ENCODE data around the gene BCAP29. TPM values are rescaled to one million over a fixed set of nuclear protein-coding genes. Genes with fewer than 3 reads are reported as not detected.
"Not testable (repeated sequence)": the region's sequence is repeated elsewhere in the genome, so short reads cannot be mapped to it uniquely, and the experiment has no call there.

The BCAP29 gene, protein sequence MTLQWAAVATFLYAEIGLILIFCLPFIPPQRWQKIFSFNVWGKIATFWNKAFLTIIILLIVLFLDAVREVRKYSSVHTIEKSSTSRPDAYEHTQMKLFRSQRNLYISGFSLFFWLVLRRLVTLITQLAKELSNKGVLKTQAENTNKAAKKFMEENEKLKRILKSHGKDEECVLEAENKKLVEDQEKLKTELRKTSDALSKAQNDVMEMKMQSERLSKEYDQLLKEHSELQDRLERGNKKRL
- 43.1 and 52.2 TPM in 2 replicates for total RNA-seq

DNA sequence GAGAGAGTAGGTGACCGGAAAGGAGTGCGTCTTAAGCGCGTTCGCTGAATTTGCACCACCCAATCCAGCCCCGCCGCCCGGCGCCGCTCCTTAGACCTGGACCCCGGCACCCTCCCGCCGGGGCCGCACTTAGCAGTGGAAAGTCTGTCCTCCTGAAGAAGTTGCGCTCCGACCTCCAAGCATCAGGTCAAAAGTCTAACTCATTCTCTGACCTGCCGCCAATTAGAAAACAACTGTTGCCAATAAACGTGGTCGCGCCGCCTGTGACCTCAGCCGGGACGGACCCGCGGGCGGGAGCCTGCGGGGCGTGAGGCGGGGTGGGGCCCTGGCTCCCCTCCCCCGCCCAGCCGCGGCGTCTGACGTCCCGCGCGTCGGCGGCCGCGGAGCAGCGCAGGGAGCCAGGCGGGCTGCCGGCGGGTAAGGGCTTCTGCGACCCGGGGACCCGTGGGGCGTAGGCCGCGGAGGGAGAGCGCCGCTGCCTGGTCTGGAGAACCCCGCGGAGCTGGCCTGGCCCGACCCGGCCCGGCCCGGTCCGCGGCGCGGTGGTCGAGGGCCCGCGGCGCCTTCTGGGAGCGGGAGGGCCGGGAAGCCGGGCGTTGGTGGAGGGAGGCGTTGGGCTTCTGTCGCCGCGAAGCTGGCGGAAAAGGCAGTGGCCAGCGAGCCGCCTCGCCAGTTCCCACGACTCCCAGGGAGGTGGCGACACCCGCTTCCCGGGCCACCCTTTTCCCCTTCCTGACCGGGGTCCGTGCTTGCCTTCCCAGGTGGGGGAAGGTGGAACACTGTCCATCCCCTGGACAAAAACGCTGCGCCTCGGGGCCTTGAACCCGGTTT, at the start of gene BCAP29:
Gene BCAP29, plus strand, starts transcription at position 362 of the 831 bp plus-strand sequence. CDS start 527 bp downstream, outside the sequence.
- H3K27ac ChIP-seq (ENCODE audit: low read depth, low read length) = peak within 1 kb of the TSS; percentile 84
- H3K27me3 ChIP-seq (ENCODE audit: insufficient read depth, low read length) = no peaks in the 10 kb centered on the region
- H3K4me2 ChIP-seq (ENCODE audit: insufficient read depth, low read length) = peak within 1 kb of the TSS; percentile 92
- peak within 1 kb of the TSS; percentile 94 for H2AFZ ChIP-seq (ENCODE audit: low read length)
- TF ChIP-seq, protein P1, sequence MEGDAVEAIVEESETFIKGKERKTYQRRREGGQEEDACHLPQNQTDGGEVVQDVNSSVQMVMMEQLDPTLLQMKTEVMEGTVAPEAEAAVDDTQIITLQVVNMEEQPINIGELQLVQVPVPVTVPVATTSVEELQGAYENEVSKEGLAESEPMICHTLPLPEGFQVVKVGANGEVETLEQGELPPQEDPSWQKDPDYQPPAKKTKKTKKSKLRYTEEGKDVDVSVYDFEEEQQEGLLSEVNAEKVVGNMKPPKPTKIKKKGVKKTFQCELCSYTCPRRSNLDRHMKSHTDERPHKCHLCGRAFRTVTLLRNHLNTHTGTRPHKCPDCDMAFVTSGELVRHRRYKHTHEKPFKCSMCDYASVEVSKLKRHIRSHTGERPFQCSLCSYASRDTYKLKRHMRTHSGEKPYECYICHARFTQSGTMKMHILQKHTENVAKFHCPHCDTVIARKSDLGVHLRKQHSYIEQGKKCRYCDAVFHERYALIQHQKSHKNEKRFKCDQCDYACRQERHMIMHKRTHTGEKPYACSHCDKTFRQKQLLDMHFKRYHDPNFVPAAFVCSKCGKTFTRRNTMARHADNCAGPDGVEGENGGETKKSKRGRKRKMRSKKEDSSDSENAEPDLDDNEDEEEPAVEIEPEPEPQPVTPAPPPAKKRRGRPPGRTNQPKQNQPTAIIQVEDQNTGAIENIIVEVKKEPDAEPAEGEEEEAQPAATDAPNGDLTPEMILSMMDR (IDR thresholded peaks at IDR 0.05; ENCODE audit: extremely low read depth, low read depth, low read length) = no peak
- H3K79me2 ChIP-seq (ENCODE audit: insufficient read depth, low read length) = peaks cover 46% of the 10 kb centered on the region
- H3K4me3 ChIP-seq (ENCODE audit: insufficient read depth, low read length) = peak within 1 kb of the TSS; percentile 95
- peak; percentile 93 for DNase-seq (ENCODE audit: insufficient read length, low spot score, missing footprints)
- H3K36me3 ChIP-seq (ENCODE audit: insufficient read depth, low read length) = peaks cover 13% of the 10 kb centered on the region
- no peaks in the 10 kb centered on the region for H3K9me3 ChIP-seq (ENCODE audit: low read depth, low read length)
- peaks cover 27% of the 10 kb centered on the region for H3K4me1 ChIP-seq (ENCODE audit: insufficient read depth, low read length)
- no peaks in the 10 kb centered on the region for H4K20me1 ChIP-seq (ENCODE audit: insufficient read depth, low read length)

DNA sequence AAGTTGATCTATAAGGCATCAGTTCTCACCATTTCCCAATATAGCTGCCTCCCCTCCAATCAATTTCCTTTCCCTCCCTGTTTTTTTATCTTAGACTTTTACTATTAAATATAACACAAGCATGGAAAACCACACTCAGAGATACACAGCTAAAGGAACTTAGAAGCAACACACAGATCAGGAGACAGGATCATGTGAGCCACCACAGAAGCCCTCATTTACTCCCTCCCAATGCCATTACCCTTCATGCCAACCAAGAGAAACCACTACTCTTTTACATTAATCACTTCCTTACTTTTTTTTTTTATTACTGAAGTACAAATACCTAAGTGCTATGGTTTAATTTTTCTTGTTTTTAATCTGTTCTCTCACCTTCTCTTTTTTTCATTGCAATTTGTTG, 49.3 kb upstream of the BCAP29 start:
- Histone ChIP-seq H4K20me1 (ENCODE audit: insufficient read depth, low read length) (peaks cover 2% of the 10 kb centered on the region), H3K27ac (ENCODE audit: low read depth, low read length) (no peak overlapping the region), H3K4me3 (ENCODE audit: insufficient read depth, low read length) (no peak overlapping the region), H3K36me3 (ENCODE audit: insufficient read depth, low read length) (no peaks in the 10 kb centered on the region), H3K27me3 (ENCODE audit: insufficient read depth, low read length) (no peaks in the 10 kb centered on the region), H3K4me2 (ENCODE audit: insufficient read depth, low read length) (no peak overlapping the region), H2AFZ (ENCODE audit: low read length) (no peak overlapping the region), H3K79me2 (ENCODE audit: insufficient read depth, low read length) (peaks cover 5% of the 10 kb centered on the region), H3K9me3 (ENCODE audit: low read depth, low read length) (no peaks in the 10 kb centered on the region), H3K4me1 (ENCODE audit: insufficient read depth, low read length) (peaks cover 7% of the 10 kb centered on the region)
- TF ChIP-seq, protein P1 (IDR thresholded peaks at IDR 0.05; ENCODE audit: extremely low read depth, low read depth, low read length) = no peak
- no peak for DNase-seq (ENCODE audit: insufficient read length, low spot score, missing footprints)

DNA sequence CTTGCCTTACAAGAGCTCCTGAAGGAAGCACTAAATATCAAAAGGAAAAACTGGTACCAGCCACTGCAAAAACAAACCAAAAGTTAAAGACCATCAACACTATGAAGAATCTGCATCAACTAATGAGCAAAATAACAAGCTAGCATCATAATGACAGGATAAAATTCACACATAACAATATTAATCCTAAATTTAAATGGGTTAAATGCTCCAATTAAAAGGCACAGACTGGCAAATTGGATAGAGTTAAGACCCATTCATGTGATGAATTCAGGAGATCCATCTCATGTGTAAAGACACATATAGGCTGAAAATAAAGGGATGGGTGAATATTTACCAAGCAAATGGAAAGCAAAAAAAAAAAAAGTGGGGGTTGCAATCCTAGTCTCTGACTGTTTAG, 45.9 kb upstream of the BCAP29 start:
- no peaks in the 10 kb centered on the region for H3K27me3 ChIP-seq (ENCODE audit: insufficient read depth, low read length)
- peaks cover 6% of the 10 kb centered on the region for H3K79me2 ChIP-seq (ENCODE audit: insufficient read depth, low read length)

DNA sequence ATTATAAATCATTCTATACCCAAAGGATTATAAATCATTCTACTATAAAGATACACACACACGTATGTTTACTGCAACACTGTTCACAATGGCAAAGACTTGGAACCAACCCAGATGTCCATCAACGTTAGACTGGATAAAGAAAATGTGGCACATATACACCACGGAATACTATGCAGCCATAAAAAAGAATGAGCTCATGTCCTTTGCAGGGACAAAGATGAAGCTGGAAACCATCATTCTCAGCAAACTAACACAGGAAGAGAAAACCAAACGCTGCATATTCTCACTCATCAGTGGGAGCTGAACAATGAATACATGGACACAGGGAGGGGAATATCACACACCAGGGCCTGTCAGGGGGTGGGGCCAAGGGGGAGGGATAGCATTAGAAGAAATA, 42.8 kb upstream of the BCAP29 start:
- H3K36me3 ChIP-seq (ENCODE audit: insufficient read depth, low read length); H3K79me2 ChIP-seq (ENCODE audit: insufficient read depth, low read length); DNase-seq (ENCODE audit: insufficient read length, low spot score, missing footprints); H3K4me3 ChIP-seq (ENCODE audit: insufficient read depth, low read length); H3K4me1 ChIP-seq (ENCODE audit: insufficient read depth, low read length); H4K20me1 ChIP-seq (ENCODE audit: insufficient read depth, low read length); H3K9me3 ChIP-seq (ENCODE audit: low read depth, low read length); H3K27ac ChIP-seq (ENCODE audit: low read depth, low read length); H3K27me3 ChIP-seq (ENCODE audit: insufficient read depth, low read length); H3K4me2 ChIP-seq (ENCODE audit: insufficient read depth, low read length); H2AFZ ChIP-seq (ENCODE audit: low read length): not testable (repeated sequence)

More for the DNA sequence above, 45.9 kb upstream of the BCAP29 start:
- Histone ChIP-seq H3K36me3 (ENCODE audit: insufficient read depth, low read length) (no peaks in the 10 kb centered on the region), H3K4me1 (ENCODE audit: insufficient read depth, low read length) (no peaks in the 10 kb centered on the region), H3K4me3 (ENCODE audit: insufficient read depth, low read length) (no peak overlapping the region), H3K9me3 (ENCODE audit: low read depth, low read length) (no peaks in the 10 kb centered on the region), H2AFZ (ENCODE audit: low read length) (no peak overlapping the region), H3K27ac (ENCODE audit: low read depth, low read length) (no peak overlapping the region), H4K20me1 (ENCODE audit: insufficient read depth, low read length) (peaks cover 2% of the 10 kb centered on the region), H3K4me2 (ENCODE audit: insufficient read depth, low read length) (no peak overlapping the region)
- no peak for DNase-seq (ENCODE audit: insufficient read length, low spot score, missing footprints)
- TF ChIP-seq, protein P1 (IDR thresholded peaks at IDR 0.05; ENCODE audit: extremely low read depth, low read depth, low read length) = no peak
